ENCODE measurements around the gene KCNK5. TPM values are rescaled to one million over a fixed set of nuclear protein-coding genes. Genes with fewer than 3 reads are reported as not detected.

The KCNK5 gene
- polyA plus RNA-seq, 1 experiment = not detected

DNA sequence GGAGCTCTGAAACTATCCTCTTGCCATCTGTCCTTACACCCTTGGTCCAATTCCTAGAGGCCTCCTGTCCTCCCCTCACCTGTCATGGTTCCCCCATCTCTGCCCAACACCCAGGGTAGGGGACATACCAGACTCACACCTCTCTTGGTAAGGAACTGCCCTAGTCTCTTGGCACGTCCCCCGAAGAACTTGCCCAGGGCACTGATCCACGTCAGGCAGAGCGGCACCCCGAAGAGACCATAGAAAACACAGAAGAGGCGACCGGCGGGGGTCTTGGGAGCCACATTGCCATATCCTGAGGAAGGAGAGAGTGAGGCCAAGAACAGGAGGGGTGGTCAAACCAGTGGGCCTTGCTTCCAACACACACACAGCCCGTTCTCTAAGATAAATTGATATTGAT is 34.8 kb downstream of the KCNK5 start:
- Histone ChIP-seq H3K27me3 (ENCODE audit: control insufficient read depth, insufficient read depth, low read length) (no peaks in the 10 kb centered on the region), H3K4me3 (ENCODE audit: low read depth, low read length) (no peak overlapping the region), H3K9me3 (ENCODE audit: control insufficient read depth, insufficient read depth, low read length) (peaks cover 8% of the 10 kb centered on the region; the same call in 1 of the 2 replicates), H3K27ac (ENCODE audit: low read depth, low read length) (no peak overlapping the region)
- TF ChIP-seq, protein P1, sequence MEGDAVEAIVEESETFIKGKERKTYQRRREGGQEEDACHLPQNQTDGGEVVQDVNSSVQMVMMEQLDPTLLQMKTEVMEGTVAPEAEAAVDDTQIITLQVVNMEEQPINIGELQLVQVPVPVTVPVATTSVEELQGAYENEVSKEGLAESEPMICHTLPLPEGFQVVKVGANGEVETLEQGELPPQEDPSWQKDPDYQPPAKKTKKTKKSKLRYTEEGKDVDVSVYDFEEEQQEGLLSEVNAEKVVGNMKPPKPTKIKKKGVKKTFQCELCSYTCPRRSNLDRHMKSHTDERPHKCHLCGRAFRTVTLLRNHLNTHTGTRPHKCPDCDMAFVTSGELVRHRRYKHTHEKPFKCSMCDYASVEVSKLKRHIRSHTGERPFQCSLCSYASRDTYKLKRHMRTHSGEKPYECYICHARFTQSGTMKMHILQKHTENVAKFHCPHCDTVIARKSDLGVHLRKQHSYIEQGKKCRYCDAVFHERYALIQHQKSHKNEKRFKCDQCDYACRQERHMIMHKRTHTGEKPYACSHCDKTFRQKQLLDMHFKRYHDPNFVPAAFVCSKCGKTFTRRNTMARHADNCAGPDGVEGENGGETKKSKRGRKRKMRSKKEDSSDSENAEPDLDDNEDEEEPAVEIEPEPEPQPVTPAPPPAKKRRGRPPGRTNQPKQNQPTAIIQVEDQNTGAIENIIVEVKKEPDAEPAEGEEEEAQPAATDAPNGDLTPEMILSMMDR (IDR thresholded peaks at IDR 0.05; ENCODE audit: low read depth, low read length) = no peak
- ChIA-PET POLR2A (no interaction called here), CTCF (no interaction called here)
- DNase-seq (ENCODE audit: low read depth, low spot score) = no peak

GRCh38 chr6:39193201-39193791 is 36.0 kb downstream of the KCNK5 start:
- CTCF ChIA-PET = no interaction called here

GRCh38 chr6:39192736-39193135 is 36.5 kb downstream of the KCNK5 start:
- ChIA-PET POLR2A (no interaction called here), CTCF (interaction anchor here (0.6 kb wide), 1 partner anchor 1374 kb away, joined by 3 read pairs; no protein-coding TSS in a partner anchor)
- H3K4me3 ChIP-seq (ENCODE audit: low read depth, low read length) = no peak overlapping the region

More at GRCh38 chr6:39193201-39193791, 36.0 kb downstream of the KCNK5 start:
- TF ChIP-seq, protein P1 (IDR thresholded peaks at IDR 0.05; ENCODE audit: low read depth, low read length) = no peak
- no peak overlapping the region for H3K27ac ChIP-seq (ENCODE audit: low read depth, low read length)
- H3K4me3 ChIP-seq (ENCODE audit: low read depth, low read length) = no peak overlapping the region
- peaks cover 8% of the 10 kb centered on the region; the same call in 1 of the 2 replicates for H3K9me3 ChIP-seq (ENCODE audit: control insufficient read depth, insufficient read depth, low read length)
- DNase-seq (ENCODE audit: low read depth, low spot score) = no peak
- POLR2A ChIA-PET = no interaction called here
- H3K27me3 ChIP-seq (ENCODE audit: control insufficient read depth, insufficient read depth, low read length) = no peaks in the 10 kb centered on the region

GRCh38 chr6:39191236-39191930 is 37.9 kb downstream of the KCNK5 start:
- Histone ChIP-seq H3K27me3 (ENCODE audit: control insufficient read depth, insufficient read depth, low read length) (no peaks in the 10 kb centered on the region), H3K4me3 (ENCODE audit: low read depth, low read length) (no peak overlapping the region), H3K27ac (ENCODE audit: low read depth, low read length) (no peak overlapping the region), H3K9me3 (ENCODE audit: control insufficient read depth, insufficient read depth, low read length) (peaks cover 8% of the 10 kb centered on the region; the same call in 1 of the 2 replicates)
- ChIA-PET POLR2A (no interaction called here), CTCF (interaction anchor here (0.7 kb wide), 1 partner anchor 119 kb away, joined by 5 read pairs; no protein-coding TSS in a partner anchor)
- DNase-seq (ENCODE audit: low read depth, low spot score) = no peak
- TF ChIP-seq, protein P1 (IDR thresholded peaks at IDR 0.05; ENCODE audit: low read depth, low read length) = no peak

More at GRCh38 chr6:39192736-39193135, 36.5 kb downstream of the KCNK5 start:
- no peak for DNase-seq (ENCODE audit: low read depth, low spot score)
- H3K9me3 ChIP-seq (ENCODE audit: control insufficient read depth, insufficient read depth, low read length) = peaks cover 8% of the 10 kb centered on the region; the same call in 1 of the 2 replicates
- TF ChIP-seq, protein P1 (IDR thresholded peaks at IDR 0.05; ENCODE audit: low read depth, low read length) = no peak
- H3K27me3 ChIP-seq (ENCODE audit: control insufficient read depth, insufficient read depth, low read length) = no peaks in the 10 kb centered on the region
- no peak overlapping the region for H3K27ac ChIP-seq (ENCODE audit: low read depth, low read length)

Measured in AG04450 (cell line).